Type B pancreatic cell (in vitro differentiated cells): ENCODE results near the gene NRXN2. TPM values are rescaled to one million over a fixed set of nuclear protein-coding genes. Genes with fewer than 3 reads are reported as not detected.

Experiments
- DNase-seq: peaks from one replicate; pipeline ENCODE4 v3.0.0; 2021; ENCODE audit warnings: mixed read lengths; ENCODE audit not compliant: unreplicated experiment; ENCODE audit errors: extremely low spot score
- H3K27ac Mint-ChIP-seq: 2 replicates; pipeline ENCODE4 v1.8.0; 2021; ENCODE audit warnings: mild to moderate bottlenecking, mixed read lengths
- H3K27me3 Mint-ChIP-seq: 2 replicates; pipeline ENCODE4 v1.8.0; 2021; ENCODE audit warnings: mixed read lengths
- H3K36me3 Mint-ChIP-seq: 2 replicates; pipeline ENCODE4 v1.8.0; 2021; ENCODE audit warnings: mixed read lengths
- H3K4me1 Mint-ChIP-seq: one replicate; pipeline ENCODE4 v1.8.0; 2021; ENCODE audit warnings: mixed read lengths; ENCODE audit not compliant: unreplicated experiment
- H3K4me3 Mint-ChIP-seq: 2 replicates; pipeline ENCODE4 v1.8.0; 2021; ENCODE audit warnings: mild to moderate bottlenecking, mixed read lengths
- H3K9me3 Mint-ChIP-seq: 2 replicates; pipeline ENCODE4 v1.8.0; 2021; ENCODE audit warnings: mixed read lengths
- CTCF ChIP-seq: fragments of 200-600 bp; sonication (generic); conservative IDR thresholded peaks from 2 replicates; pipeline ENCODE4 v1.5.0; 2021; ENCODE audit warnings: antibody characterized with exemption, mild to moderate bottlenecking
- total RNA-seq: library from RNA; stranded (reverse); gene quantifications from 2 replicates; pipeline ENCODE4 v1.2.1, GENCODE V29; 2021; ENCODE audit warnings: low replicate concordance

NRXN2 gene
- total RNA-seq, 1 donor from 2014 or later, result 22.1 TPM

- no peak overlapping the region for H3K27ac Mint-ChIP-seq
- peaks cover 92% of the 10 kb centered on the region for H3K27me3 Mint-ChIP-seq
- no peak overlapping the region for H3K4me3 Mint-ChIP-seq
- DNase-seq, result no peak
- TF ChIP-seq CTCF, result no peak
- H3K36me3 Mint-ChIP-seq, result no peaks in the 10 kb centered on the region
- H3K9me3 Mint-ChIP-seq, result no peaks in the 10 kb centered on the region
- peaks cover 6% of the 10 kb centered on the region for H3K4me1 Mint-ChIP-seq
Observed at GRCh38 chr11:64695548-64695947, 27.4 kb downstream of the NRXN2 start.

GRCh38 chr11:64694821-64695365, 28.1 kb downstream of the NRXN2 start:
- Mint-ChIP-seq H3K9me3 (no peaks in the 10 kb centered on the region), H3K4me3 (no peak overlapping the region), H3K27ac (peak overlapping the region; percentile 55), H3K4me1 (peaks cover 6% of the 10 kb centered on the region), H3K27me3 (peaks cover 86% of the 10 kb centered on the region), H3K36me3 (no peaks in the 10 kb centered on the region)
- TF ChIP-seq CTCF, result no peak
- no peak for DNase-seq

GRCh38 chr11:64694026-64694755, 28.8 kb downstream of the NRXN2 start:
- no peaks in the 10 kb centered on the region for H3K9me3 Mint-ChIP-seq
- no peak overlapping the region for H3K4me3 Mint-ChIP-seq
- DNase-seq, result no peak
- TF ChIP-seq CTCF, result no peak
- H3K36me3 Mint-ChIP-seq, result no peaks in the 10 kb centered on the region
- H3K4me1 Mint-ChIP-seq, result peaks cover 7% of the 10 kb centered on the region
- peaks cover 86% of the 10 kb centered on the region for H3K27me3 Mint-ChIP-seq
- peak overlapping the region; percentile 55 for H3K27ac Mint-ChIP-seq

- Mint-ChIP-seq H3K9me3 (no peaks in the 10 kb centered on the region), H3K4me3 (peak overlapping the region; percentile 60), H3K36me3 (no peaks in the 10 kb centered on the region), H3K27ac (no peak overlapping the region), H3K27me3 (peaks cover 77% of the 10 kb centered on the region), H3K4me1 (peaks cover 20% of the 10 kb centered on the region)
- no peak for TF ChIP-seq CTCF
- no peak for DNase-seq
Observed at GRCh38 chr11:64692764-64693331, 30.1 kb downstream of the NRXN2 start.

GRCh38 chr11:64691543-64691942, 31.5 kb downstream of the NRXN2 start:
- no peak overlapping the region for H3K27ac Mint-ChIP-seq
- TF ChIP-seq CTCF, result no peak
- no peaks in the 10 kb centered on the region for H3K9me3 Mint-ChIP-seq
- DNase-seq, result no peak
- no peaks in the 10 kb centered on the region for H3K36me3 Mint-ChIP-seq
- H3K27me3 Mint-ChIP-seq, result peaks cover 64% of the 10 kb centered on the region
- peaks cover 23% of the 10 kb centered on the region for H3K4me1 Mint-ChIP-seq
- no peak overlapping the region for H3K4me3 Mint-ChIP-seq
